HG03139 (cell line): ENCODE measurements around the gene FUZ.
A peak's percentile ranks its signal among the peaks of the same experiment; 100 is the strongest.

Source experiments
- ATAC-seq: cut with Tn5 transposase; IDR thresholded peaks from one replicate; pipeline ENCODE4 v1.9.1; 2021; ENCODE audit not compliant: unreplicated experiment

Gene FUZ, protein sequence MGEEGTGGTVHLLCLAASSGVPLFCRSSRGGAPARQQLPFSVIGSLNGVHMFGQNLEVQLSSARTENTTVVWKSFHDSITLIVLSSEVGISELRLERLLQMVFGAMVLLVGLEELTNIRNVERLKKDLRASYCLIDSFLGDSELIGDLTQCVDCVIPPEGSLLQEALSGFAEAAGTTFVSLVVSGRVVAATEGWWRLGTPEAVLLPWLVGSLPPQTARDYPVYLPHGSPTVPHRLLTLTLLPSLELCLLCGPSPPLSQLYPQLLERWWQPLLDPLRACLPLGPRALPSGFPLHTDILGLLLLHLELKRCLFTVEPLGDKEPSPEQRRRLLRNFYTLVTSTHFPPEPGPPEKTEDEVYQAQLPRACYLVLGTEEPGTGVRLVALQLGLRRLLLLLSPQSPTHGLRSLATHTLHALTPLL

DNA sequence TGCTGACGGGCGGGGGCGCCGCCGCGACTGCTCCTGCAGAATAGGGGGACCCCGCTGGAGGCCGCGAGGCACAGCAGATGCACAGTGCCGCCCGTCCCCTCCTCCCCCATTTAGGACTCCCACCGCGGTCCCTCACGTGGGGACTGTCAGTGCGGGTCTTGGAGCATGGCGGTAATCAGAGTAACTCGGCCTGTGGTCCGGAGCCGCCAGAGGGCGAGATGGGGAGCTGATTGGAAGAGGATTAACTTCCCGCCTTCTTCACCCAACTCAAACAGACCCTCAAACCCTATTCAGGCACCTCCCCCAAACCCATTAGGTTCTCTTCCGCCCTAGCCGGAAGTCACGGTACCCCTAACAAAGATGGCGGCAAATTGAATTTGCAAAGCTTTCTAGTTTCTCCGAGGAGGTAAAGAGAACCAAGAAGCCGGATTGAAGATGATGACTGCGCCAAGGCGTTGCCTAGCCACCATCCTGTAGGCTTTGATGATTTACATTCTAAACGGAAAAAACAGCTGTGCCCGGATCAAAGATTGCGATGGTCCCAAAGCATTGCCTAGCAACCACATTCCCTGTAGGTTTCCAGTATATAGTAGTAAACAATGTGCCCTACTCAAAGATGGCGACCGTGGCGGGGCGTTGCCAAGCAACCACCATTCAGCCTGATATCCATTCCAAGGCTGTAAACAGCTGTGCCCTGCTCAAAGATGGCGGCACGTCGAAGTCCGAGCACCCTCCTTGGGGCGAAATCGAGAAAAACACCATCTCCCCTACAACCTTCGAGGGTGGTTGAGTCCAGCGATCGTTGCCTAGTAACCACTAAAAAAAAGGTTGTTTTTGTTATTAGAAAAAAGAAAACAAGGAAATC is at the start of gene FUZ:
FUZ (minus strand) TSS at position 296 of the 865 bp plus-strand sequence; CDS start at position 110, 186 bp downstream.
- ATAC-seq, result peak; percentile 34

DNA sequence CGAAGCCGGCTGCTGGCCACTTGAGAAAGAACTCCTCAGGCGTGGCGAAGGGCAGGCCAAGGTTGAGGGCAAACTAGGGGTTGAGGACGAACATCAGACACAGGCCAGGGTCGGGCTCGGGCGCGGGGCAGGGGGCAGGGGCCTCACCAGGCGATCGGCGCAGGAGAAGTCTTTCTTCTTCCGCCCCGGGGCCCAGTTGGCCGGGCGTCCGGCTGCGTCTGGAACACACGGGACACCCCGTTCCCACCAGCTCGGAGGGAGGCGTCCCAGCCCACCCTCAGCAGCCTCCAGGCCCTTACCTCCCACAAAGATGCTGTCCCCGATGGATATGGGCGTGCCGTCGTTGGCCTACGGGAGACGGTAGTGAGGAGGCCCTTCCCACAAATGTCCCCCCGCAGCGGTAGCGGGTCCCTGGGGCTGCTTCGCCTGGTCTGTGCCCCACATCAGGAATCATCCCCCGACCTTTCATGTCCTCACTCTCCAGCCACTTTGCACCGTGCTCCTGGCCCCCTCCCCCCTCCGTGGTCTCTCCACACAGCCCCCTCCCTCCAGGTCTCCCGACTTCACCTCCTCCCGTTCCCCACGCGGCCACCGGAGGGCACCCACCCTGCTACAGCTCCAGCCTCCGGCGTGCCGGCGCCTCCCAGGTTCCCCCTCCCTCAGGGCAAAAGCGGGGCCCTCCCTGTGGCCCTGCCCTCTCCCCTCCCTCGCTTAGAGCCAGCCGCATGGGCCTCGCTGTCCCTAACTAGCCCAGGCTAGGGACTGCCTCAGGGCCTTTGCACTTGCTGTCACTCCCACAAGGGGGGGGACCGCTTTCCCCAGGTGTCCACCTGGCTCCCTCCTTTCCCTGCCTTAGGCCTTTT is 49.5 kb upstream of the FUZ start:
- no peak for ATAC-seq

- no peak for ATAC-seq
Measured at GRCh38 chr19:49861541-49862378, 48.7 kb upstream of the FUZ start.

GRCh38 chr19:49861107-49861506 is 48.0 kb upstream of the FUZ start:
- no peak for ATAC-seq

GRCh38 chr19:49860336-49861102 is 47.4 kb upstream of the FUZ start:
- ATAC-seq, result no peak

DNA sequence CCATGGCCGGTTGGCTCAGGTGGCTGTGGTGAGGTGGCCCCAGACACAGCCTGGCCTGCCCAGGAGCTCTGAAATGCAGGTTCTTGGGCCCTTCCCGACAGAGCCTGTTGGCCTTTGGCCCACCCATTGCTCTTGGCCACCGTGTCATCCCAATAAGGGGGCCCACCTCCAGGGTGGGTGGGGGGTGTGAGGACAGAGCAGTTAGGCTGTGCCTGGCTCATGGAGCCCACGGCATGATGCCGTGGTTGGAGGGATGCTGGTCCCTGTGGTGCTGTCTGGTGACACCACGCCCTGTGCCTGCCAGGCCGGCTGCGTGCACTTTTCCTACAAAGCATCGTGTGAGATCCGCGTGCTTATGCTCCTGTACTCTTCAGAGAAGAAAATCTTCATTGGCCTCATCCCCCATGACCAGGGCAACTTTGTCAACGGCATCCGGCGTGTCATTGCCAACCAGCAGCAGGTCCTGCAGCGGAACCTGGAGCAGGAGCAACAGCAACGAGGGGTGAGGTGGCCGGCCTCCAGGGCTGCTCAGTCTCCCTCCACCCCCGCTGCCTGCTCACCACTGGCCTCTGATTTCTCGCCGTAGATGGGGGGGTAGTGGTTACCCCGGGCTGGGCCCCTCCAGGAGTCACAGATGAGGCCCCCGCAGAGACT is 46.7 kb upstream of the FUZ start:
- ATAC-seq, result no peak

- ATAC-seq, result no peak
Measured at GRCh38 chr19:49858088-49858985, 45.2 kb upstream of the FUZ start.

- no peak for ATAC-seq
Measured at GRCh38 chr19:49857838-49858087, 44.7 kb upstream of the FUZ start.

DNA sequence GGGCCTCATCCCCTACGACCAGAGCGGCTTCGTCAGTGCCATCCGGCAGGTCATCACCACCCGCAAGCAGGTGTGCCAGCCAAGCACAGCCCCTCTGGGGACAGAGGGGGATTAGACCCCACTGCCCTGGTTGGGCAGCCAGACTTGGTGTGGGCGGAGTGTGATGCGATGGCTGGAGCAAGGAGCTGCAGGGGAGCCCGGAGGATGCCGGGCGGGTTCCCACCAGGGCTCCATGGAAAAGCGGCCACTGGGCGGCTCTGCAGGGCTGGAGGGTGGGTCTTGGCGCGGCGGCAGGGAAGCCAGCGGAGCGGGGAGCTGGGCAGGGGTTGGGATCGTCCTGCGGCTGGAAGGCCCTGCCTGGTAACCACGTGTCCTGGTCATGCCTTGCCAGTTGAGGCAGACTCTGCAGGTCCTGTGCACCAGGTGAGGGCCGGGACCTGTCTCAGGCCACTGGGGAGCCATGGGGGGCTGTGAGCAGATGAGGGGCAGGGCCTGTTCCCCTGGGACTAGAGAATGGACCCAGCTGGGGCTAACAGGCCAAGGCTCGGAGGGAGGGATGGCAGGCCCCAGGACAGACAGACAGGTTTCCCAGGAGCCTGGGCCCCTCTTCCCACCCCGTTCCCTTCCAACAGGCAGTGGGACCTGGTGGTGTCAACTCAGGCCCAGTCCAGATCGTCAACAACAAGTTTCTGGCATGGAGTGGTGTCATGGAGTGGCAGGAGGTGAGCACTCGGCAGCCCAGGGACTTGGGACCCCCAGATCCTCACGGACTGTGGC is 44.2 kb upstream of the FUZ start:
- no peak for ATAC-seq

DNA sequence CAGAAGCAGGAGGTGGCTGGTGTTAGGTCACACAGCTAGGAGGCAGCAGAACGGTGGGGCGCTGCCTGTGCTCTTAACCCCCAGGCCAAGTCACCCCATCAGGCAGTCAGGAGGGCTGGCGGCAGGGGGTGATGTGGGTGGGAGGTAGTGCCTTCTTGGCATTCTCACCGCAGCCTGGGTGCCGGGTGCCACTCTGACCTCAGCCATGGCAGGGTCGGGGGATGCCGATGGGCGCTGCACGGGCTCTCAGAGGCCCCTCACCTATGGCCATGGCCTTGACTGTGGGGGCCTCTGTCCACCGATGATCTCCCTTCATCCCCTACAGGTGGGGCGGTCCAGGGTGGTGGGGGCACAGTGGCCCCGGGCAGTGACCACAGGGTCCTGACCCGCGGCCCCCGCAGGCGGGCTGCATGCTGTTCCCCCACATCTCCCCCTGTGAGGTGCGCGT is 43.5 kb upstream of the FUZ start:
- no peak for ATAC-seq

DNA sequence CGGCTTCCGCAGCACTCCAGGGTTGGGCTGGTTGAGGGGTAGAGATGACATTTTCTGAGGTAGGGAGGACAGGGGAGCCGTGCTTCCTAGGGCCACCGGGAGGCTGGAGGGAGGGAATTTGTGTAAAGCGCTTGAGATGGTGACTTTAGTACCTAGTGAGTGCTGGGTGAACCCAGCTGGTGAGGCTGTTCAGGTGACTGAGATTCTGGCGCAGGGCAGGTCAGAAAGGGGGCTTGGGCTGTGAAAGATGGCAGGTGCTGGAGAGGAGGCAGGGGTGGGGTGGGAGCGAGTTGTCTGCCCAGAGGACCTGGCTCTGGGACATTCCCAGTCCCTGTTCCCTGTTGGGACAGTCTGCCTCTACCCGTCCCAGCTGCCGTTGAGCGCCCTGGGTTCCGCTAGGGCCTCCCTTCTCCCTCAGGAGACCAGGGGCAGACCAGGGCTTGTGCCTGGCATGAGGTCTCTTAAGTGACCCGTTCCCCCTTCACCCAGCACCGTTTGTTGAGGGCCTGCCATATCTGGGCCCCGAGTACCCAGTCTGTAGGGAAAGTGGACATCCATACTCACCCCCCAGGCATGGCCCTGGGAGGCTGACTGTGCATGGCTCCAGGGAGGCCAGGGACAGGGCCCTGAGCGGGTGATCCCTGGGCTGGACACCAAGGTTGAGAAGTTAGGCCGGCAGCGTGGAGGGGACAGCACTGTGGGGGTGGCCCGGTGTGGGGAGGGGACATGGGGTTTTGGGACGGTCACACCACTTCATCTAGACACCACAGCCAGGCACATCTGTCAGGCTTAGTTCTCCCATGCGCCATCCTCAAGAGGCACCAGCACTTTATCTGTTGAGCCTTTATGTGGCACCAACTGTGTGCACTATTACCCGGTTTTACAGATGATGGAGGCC is 42.8 kb upstream of the FUZ start:
- ATAC-seq, result no peak

DNA sequence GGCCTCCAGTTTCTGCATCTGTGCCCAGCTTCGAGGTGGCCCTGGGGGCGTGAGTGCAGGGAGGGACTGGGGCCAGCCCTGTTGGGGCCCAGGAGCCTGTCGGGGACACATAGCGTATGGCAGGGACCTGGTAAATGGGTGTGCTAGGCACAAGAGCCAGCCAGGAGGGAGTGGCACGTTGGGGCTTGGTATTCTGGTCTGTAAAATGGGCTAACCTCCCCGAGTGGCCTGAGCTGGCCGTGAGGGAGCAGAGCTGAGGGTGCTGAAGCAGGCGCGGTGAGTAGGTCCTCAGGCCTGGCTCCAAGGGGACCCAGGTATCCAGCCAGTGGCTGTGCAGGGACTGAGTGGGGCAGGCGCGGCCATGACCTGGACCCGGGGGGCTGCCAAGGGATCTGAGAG is 42.2 kb upstream of the FUZ start:
- ATAC-seq, result no peak

GRCh38 chr19:49854378-49855263 is 41.5 kb upstream of the FUZ start:
- no peak for ATAC-seq

DNA sequence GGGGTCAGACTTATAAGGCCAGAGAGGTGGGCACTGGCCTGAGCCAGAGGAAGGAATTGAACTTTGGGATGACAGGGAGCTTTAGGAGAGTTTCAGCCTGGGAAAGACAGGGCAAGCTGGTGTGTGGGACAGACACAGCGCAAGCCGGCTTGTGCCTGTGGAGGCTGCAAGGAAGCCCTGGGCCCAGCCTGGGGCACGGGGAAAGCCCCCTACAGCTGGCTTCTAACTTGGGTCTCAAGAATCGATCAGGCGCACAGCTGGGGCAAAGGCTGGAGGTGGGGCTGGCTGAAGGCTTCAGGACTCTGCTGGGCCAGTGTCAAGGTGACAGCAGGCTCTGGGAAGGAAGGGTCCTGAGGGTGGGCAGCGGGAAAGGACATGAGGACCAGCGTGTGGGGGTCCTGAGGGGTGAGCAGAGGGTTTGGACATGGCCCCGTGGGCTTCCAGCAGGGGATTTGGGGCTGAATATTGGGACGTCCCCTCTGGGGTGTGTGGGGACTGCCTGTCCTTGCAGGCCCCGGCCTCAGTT is 40.8 kb upstream of the FUZ start:
- ATAC-seq, result no peak

DNA sequence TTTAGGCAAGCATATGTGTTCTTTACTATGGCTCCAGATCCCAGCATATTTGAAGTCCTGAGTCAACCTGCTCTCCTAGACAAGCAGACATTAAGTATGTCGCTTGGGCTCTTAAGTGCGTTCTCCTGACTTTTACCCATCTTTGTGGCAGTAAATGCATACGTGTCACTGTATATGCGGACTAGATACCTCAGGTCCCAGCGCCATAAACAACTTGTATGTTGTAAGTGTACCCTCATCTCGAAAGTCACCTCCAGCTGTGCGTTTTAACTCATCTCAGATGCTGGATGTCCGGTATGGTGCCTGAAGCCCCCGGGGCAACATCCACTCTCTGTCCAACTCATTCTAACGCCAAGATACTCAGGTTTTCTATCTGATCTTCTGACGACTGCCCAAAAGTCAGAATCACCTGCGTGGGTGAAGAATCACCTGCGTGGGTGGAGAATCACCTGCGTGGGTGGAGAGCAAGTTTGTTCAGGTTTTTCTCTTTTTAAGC is 39.6 kb upstream of the FUZ start:
- ATAC-seq, result no peak
